A549 treated with CpdA at 1 μM for 4 hours (cell line): Measurements from ENCODE around the gene HJV. TPM values are rescaled to one million over a fixed set of nuclear protein-coding genes. Genes with fewer than 3 reads are reported as not detected.

ENCODE experiments used
- total RNA-seq: library from RNA; stranded (reverse); fragments of 200-300 nt; extraction: Qiagen RNA extraction; gene quantifications from 5 replicates; pipeline ENCODE4 v1.2.3, GENCODE V29; 2022; ENCODE audit warnings: low read depth

Gene HJV
- not detected in 5 replicates for total RNA-seq

GRCh38 chr1:146021622-146022402 is at the start of gene HJV:
Gene HJV, minus strand, starts transcription at chr1:146021735. Its CDS starts 1,504 bp downstream, at chr1:146020231.

GRCh38 chr1:145996433-145997015 is 25.0 kb downstream of the HJV start, which contains the start of gene TXNIP:
Gene TXNIP, minus strand, starts transcription at chr1:145996579. Its CDS starts 313 bp downstream, at chr1:145996266.

Other genes with a start within 250 kb of the HJV start
- 9.4 to 12.2 TPM (median 10.8 TPM) in 5 replicates for gene RNF115, start 197.6 kb downstream of the HJV start, total RNA-seq
- gene POLR3C, start 197.5 kb downstream of the HJV start, total RNA-seq, result 32.0 to 38.8 TPM (median 35.2 TPM) in 5 replicates
- 5.1 to 6.4 TPM (median 5.6 TPM) in 5 replicates for gene NUDT17, start 176.1 kb downstream of the HJV start, total RNA-seq
- gene PIAS3, start 162.7 kb downstream of the HJV start, total RNA-seq, result 22.0 to 28.1 TPM (median 26.4 TPM) in 5 replicates
- gene ANKRD35, start 135.9 kb downstream of the HJV start, total RNA-seq, result 0.04 TPM in 1 of 5 replicates, not detected in the others
- 0.23 to 0.48 TPM (median 0.35 TPM) in 5 replicates for gene ITGA10, start 111.7 kb downstream of the HJV start, total RNA-seq
- gene PEX11B, start 103.0 kb downstream of the HJV start, total RNA-seq, result 19.4 to 23.4 TPM (median 22.0 TPM) in 5 replicates
- 193 to 235 TPM (median 203 TPM) in 5 replicates for gene RBM8A, start 94.3 kb downstream of the HJV start, total RNA-seq
- gene LIX1L, start 63.7 kb downstream of the HJV start, total RNA-seq, result 7.8 to 11.1 TPM (median 9.4 TPM) in 5 replicates
- 0.12 to 0.27 TPM (median 0.17 TPM) in 5 replicates for gene ANKRD34A, start 57.2 kb downstream of the HJV start, total RNA-seq
- gene POLR3GL, start 57.0 kb downstream of the HJV start, total RNA-seq, result 9.0 to 11.0 TPM (median 9.6 TPM) in 5 replicates
- 0.13 to 0.49 TPM (median 0.19 TPM) in 5 replicates for gene TXNIP, start 25.2 kb downstream of the HJV start, total RNA-seq
- 0.49 to 0.78 TPM (median 0.55 TPM) in 5 replicates for gene NBPF10, start 123.1 kb upstream of the HJV start, total RNA-seq
- 12.2 to 15.5 TPM (median 14.6 TPM) in 5 replicates for gene NOTCH2NLA, start 207.3 kb upstream of the HJV start, total RNA-seq